Upper lobe of right lung (tissue), 1 donor: ENCODE measurements around the gene INCA1. TPM values are rescaled to one million over a fixed set of nuclear protein-coding genes. Genes with fewer than 3 reads are reported as not detected.

Experiments
- ATAC-seq: fragments of 200-7000 bp; cut with Tn5 transposase; one replicate; pipeline ENCODE4 v1.9.1; 2020; ENCODE audit warnings: mild to moderate bottlenecking, moderate library complexity
- DNase-seq: peaks from one replicate; pipeline ENCODE4 v3.0.0-alpha.2; 2020
- H3K27ac ChIP-seq: fragments of 200-600 bp; one replicate; pipeline ENCODE4 v1.8.0; 2022
- H3K27me3 ChIP-seq: fragments of 200-600 bp; one replicate; pipeline ENCODE4 v1.8.0; 2022; ENCODE audit warnings: mild to moderate bottlenecking
- H3K36me3 ChIP-seq: fragments of 200-600 bp; one replicate; pipeline ENCODE4 v1.8.0; 2022
- H3K4me1 ChIP-seq: fragments of 200-600 bp; one replicate; pipeline ENCODE4 v1.8.0; 2022
- H3K4me3 ChIP-seq: fragments of 200-600 bp; one replicate; pipeline ENCODE4 v1.8.0; 2022; ENCODE audit warnings: mild to moderate bottlenecking
- H3K9me3 ChIP-seq: fragments of 200-600 bp; one replicate; pipeline ENCODE4 v1.8.0; 2022
- CTCF ChIP-seq: fragments of 200-600 bp; IDR thresholded peaks from one replicate; pipeline ENCODE4 v1.8.0; 2022; ENCODE audit warnings: antibody characterized with exemption
- intact Hi-C: fragments of 100-400 bp; cut with DNase I; formaldehyde crosslinking; loops from one replicate; pipeline ENCODE4 v1.11.0; 2022
- total RNA-seq: library from RNA; stranded (reverse); fragmentation: NEBNext Ultra II Directional; extraction: Animal tissue kit (Norgen Biotek cat#: 25700); gene quantifications from one replicate; pipeline ENCODE4 v1.2.1, GENCODE V29; 2021
- donor health status: DM: no; HTN: yes; CAD: no; lungs with severe emphysema.

Gene INCA1
- total RNA-seq, 1 donor from 2014 or later: 4.5 TPM

- peaks cover 56% of the 10 kb centered on the region for H3K36me3 ChIP-seq
- H3K4me3 ChIP-seq: peak overlapping the region; percentile 98
- intact Hi-C loops: no loop called here
- H3K4me1 ChIP-seq: peaks cover 62% of the 10 kb centered on the region
- H3K27ac ChIP-seq: peak overlapping the region; percentile 91
- no peaks in the 10 kb centered on the region for H3K27me3 ChIP-seq
- H3K9me3 ChIP-seq: no peaks in the 10 kb centered on the region
- DNase-seq (no peak), ATAC-seq (no peak)
- TF ChIP-seq CTCF: no peak
These were observed 56.1 kb downstream of the INCA1 start for GRCh38 chr17:4941319-4941610.

- peaks cover 51% of the 10 kb centered on the region for H3K36me3 ChIP-seq
- H3K4me3 ChIP-seq: peak overlapping the region; percentile 98
- peaks cover 57% of the 10 kb centered on the region for H3K4me1 ChIP-seq
- ATAC-seq: peak; percentile 59
- TF ChIP-seq CTCF: no peak
- intact Hi-C loops: no loop called here
- DNase-seq: peak; percentile 68
- peak overlapping the region; percentile 91 for H3K27ac ChIP-seq
- H3K27me3 ChIP-seq: no peaks in the 10 kb centered on the region
- H3K9me3 ChIP-seq: no peaks in the 10 kb centered on the region
These were observed 56.6 kb downstream of the INCA1 start for GRCh38 chr17:4940555-4941318.

- Histone ChIP-seq H3K9me3 (no peaks in the 10 kb centered on the region), H3K36me3 (peaks cover 43% of the 10 kb centered on the region), H3K27ac (peak within 1 kb of the TSS; percentile 91), H3K27me3 (no peaks in the 10 kb centered on the region), H3K4me3 (peak within 1 kb of the TSS; percentile 98), H3K4me1 (peaks cover 50% of the 10 kb centered on the region)
- peak; percentile 97 for DNase-seq
- peak; percentile 95 for ATAC-seq
- intact Hi-C loops: no loop called here
- no peak for TF ChIP-seq CTCF
These were observed 57.3 kb downstream of the INCA1 start, which contains the start of the genes RNF167 and SLC25A11 for GRCh38 chr17:4939796-4940554. Gene RNF167 (plus strand): TSS chr17:4940268. CDS start chr17:4940910, 642 bp downstream. Gene SLC25A11 (minus strand): TSS chr17:4940046. CDS start chr17:4939910, 136 bp downstream.

GRCh38 chr17:4939546-4939795 lies 57.9 kb downstream of the INCA1 start:
- ATAC-seq: no peak
- DNase-seq: peak; percentile 78

More at GRCh38 chr17:4939546-4939795, 57.9 kb downstream of the INCA1 start:
- peak overlapping the region; percentile 91 for H3K27ac ChIP-seq
- no peaks in the 10 kb centered on the region for H3K27me3 ChIP-seq
- H3K4me3 ChIP-seq: peak overlapping the region; percentile 98
- no peak for TF ChIP-seq CTCF
- H3K36me3 ChIP-seq: peaks cover 38% of the 10 kb centered on the region
- no peaks in the 10 kb centered on the region for H3K9me3 ChIP-seq
- H3K4me1 ChIP-seq: peaks cover 44% of the 10 kb centered on the region
- intact Hi-C loops: no loop called here
